Testis (tissue), 3 donors: ENCODE results near the gene PPM1H. TPM values are rescaled to one million over a fixed set of nuclear protein-coding genes. Genes with fewer than 3 reads are reported as not detected.
"Not testable (repeated sequence)": the region's sequence is repeated elsewhere in the genome, so short reads cannot be mapped to it uniquely, and the experiment has no call there.

Source experiments
- DNase-seq: peaks from one replicate; pipeline ENCODE4 v3.0.0-alpha.2; 2019
- H3K27ac ChIP-seq, 2 donors: fragments of 200-600 bp; sonication (generic); one replicate each; pipeline ENCODE4 v1.5.1; 2019
- H3K27me3 ChIP-seq: fragments of 200-600 bp; sonication (generic); one replicate; pipeline ENCODE4 v1.5.1; 2019
- H3K36me3 ChIP-seq: fragments of 200-600 bp; sonication (generic); one replicate; pipeline ENCODE4 v1.5.1; 2017; ENCODE audit warnings: low read depth; ENCODE audit errors: missing control alignments
- H3K4me1 ChIP-seq: fragments of 200-600 bp; sonication (generic); one replicate; pipeline ENCODE4 v1.5.1; 2019
- H3K4me3 ChIP-seq, 2 donors: fragments of 200-600 bp; sonication (generic); one replicate each; pipeline ENCODE4 v1.5.1; 2017 to 2019
- H3K9me3 ChIP-seq: fragments of 200-600 bp; sonication (generic); one replicate; pipeline ENCODE4 v1.5.1; 2017
- POLR2A ChIP-seq: fragments of 450-650 bp; IDR thresholded peaks from one replicate; pipeline ENCODE4 v1.6.1; 2017; ENCODE audit warnings: antibody characterized with exemption, mild to moderate bottlenecking, moderate library complexity
- WGBS, 2 donors: methylation state at CpG; one replicate each; pipeline ENCODE4 v1.1.5; 2018; 5-methylcytosine and 5-hydroxymethylcytosine counted together
- intact Hi-C: fragments of 100-400 bp; cut with DNase I; formaldehyde crosslinking; loops from one replicate; pipeline ENCODE4 v1.15.1; 2023; ENCODE audit warnings: low total_unique reads
- polyA plus RNA-seq: library from polyadenylated mRNA; stranded (reverse); fragments of 350-450 nt; fragmentation: Illumina TruSeq; extraction: RNeasy Lipid Tissue Mini Kit (QIAGEN cat#74804); gene quantifications from one replicate; pipeline ENCODE4 v1.2.3, GENCODE V29; 2014; ENCODE audit warnings: low read depth, low replicate concordance; ENCODE audit not compliant: insufficient read depth
- total RNA-seq, 2 donors: library from RNA; depleted of rRNA; stranded (reverse); fragments of >200 nt; gene quantifications; one replicate each; pipeline ENCODE4 v1.2.3, GENCODE V29; 2016
- TF ChIP-seq, protein P1 (sequence below), 3 experiments: fragments of 450-650 bp in 2 of 3; fragments of 200-600 bp in 1 of 3; sonication (generic) in 1 of 3; IDR thresholded peaks; one replicate each; pipeline ENCODE4 v1.5.1; 2016 to 2019; ENCODE audit warnings: antibody characterized with exemption in 3 of 3, mild to moderate bottlenecking in 2 of 3, moderate library complexity in 1 of 3

The PPM1H gene
- total and polyA plus RNA-seq, 3 donors from 2014 or later: 2.5 to 9.1 (median 2.7) TPM

DNA sequence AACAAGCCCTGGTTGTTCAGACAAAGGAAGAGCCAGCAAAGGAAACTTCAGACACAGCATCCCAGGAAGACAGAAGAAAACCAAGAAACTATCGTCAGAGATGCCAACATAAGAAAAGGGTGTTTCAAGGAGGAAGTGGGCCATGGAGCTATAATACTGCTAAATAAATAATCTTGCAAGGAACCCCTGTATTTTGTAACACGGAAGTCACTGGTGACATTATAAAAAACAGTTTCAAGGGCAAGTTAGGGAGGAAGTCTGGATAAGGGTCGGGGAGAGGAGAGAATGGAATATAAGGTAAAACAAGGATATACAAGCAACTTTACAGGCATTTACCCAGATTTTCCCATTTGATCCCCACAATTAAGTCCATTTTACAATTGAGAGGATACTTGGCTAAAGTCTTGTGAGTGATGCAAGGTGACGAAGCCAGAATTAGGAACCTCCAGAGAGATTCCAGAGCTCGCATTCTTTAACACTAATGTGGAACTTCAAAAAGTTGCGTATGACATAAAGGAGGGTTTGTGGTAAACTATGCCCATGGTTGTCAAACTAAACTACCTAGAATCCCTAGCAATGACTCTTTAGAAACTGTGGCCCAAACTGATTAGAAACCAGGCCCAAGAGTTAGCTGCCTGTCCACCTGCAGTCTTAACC, 46.4 kb downstream of the PPM1H start:
- Histone ChIP-seq H3K9me3 (no peaks in the 10 kb centered on the region), H3K27me3 (no peaks in the 10 kb centered on the region), H3K4me3 (no peak overlapping the region), H3K36me3 (no peaks in the 10 kb centered on the region), H3K4me1 (no peaks in the 10 kb centered on the region), H3K27ac (no peak overlapping the region)
- TF ChIP-seq, protein P1, sequence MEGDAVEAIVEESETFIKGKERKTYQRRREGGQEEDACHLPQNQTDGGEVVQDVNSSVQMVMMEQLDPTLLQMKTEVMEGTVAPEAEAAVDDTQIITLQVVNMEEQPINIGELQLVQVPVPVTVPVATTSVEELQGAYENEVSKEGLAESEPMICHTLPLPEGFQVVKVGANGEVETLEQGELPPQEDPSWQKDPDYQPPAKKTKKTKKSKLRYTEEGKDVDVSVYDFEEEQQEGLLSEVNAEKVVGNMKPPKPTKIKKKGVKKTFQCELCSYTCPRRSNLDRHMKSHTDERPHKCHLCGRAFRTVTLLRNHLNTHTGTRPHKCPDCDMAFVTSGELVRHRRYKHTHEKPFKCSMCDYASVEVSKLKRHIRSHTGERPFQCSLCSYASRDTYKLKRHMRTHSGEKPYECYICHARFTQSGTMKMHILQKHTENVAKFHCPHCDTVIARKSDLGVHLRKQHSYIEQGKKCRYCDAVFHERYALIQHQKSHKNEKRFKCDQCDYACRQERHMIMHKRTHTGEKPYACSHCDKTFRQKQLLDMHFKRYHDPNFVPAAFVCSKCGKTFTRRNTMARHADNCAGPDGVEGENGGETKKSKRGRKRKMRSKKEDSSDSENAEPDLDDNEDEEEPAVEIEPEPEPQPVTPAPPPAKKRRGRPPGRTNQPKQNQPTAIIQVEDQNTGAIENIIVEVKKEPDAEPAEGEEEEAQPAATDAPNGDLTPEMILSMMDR (IDR thresholded peaks at IDR 0.05): no peak
- TF ChIP-seq POLR2A: no peak
- 81 to 87% methylated on average over 6 of the region's 6 CpGs for WGBS, 2 donors
- intact Hi-C loops: no loop called here
- DNase-seq: no peak

DNA sequence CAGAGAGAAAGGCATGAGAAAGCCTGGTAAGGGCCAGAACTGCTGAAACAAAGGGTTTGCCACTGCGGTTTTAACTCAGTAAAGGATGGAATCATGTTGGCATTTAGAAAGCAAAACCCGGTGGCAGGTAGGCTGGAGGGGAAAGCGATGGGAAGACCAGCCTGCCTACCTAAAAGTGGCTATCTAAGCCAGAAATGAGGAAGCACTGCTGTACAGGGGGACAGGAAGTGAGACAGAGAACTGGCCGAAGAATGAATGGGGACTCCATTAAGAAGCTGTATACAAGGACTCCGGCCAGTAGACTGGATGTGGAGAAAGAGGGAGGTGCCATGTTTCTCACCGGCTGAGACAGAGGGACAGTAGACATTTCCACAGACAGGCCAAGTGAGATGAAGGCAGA, 48.2 kb downstream of the PPM1H start:
- TF ChIP-seq, protein P1 (IDR thresholded peaks at IDR 0.05): no peak
- TF ChIP-seq POLR2A: no peak
- H3K4me1 ChIP-seq: no peaks in the 10 kb centered on the region

DNA sequence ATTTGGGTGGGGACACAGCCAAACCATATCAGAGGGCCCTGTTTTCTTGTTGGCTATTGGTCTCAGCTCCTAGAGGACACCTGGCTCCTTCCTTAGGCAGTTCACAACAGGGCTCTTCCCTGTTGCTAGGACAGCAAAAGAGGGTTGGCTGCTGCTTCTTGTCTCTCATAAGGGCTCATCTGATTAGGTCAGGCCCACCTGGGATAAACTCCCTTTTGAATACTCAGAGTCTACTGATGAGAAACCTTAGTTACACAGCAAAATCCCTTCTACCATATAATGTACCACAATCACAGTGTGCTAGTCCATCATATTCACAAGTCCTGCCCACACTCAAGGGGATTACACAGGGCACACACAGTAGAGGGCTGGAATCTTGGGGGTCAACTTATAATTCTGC, 49.7 kb downstream of the PPM1H start:
- DNase-seq: no peak
- intact Hi-C loops: no loop called here
- TF ChIP-seq, protein P1 (IDR thresholded peaks at IDR 0.05): no peak
- no peak for TF ChIP-seq POLR2A
- Histone ChIP-seq H3K27me3 (no peaks in the 10 kb centered on the region), H3K36me3 (no peaks in the 10 kb centered on the region), H3K4me3 (no peak overlapping the region), H3K4me1 (no peaks in the 10 kb centered on the region), H3K9me3 (no peaks in the 10 kb centered on the region), H3K27ac (no peak overlapping the region)

More for the DNA sequence above, 48.2 kb downstream of the PPM1H start:
- no peak overlapping the region for H3K27ac ChIP-seq
- WGBS, 2 donors: 91 to 96% methylated on average over 6 of the region's 6 CpGs
- no peaks in the 10 kb centered on the region for H3K27me3 ChIP-seq
- intact Hi-C loops: no loop called here
- H3K4me3 ChIP-seq: no peak overlapping the region
- H3K9me3 ChIP-seq: no peaks in the 10 kb centered on the region
- no peak for DNase-seq
- no peaks in the 10 kb centered on the region for H3K36me3 ChIP-seq

DNA sequence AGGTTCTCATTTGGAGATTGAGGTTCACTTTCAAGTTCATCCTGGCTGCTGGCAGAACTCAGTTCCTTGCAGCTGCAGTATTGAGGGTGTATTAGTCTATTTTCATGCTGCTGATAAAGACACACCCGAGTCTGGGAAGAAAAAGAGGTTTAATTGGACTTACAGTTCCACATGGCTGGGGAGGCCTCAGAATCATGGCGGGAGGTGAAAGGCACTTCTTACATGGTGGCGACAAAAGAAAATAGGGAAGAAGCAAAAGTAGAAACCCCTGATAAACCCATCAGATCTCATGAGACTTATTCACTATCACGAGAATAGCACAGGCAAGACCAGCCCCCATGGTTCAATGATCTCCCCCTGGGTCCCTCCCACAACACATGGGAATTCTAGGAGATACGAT, 50.1 kb downstream of the PPM1H start:
- H3K9me3 ChIP-seq, H3K4me3 ChIP-seq, DNase-seq, H3K27me3 ChIP-seq, H3K27ac ChIP-seq, intact Hi-C loops, H3K36me3 ChIP-seq, H3K4me1 ChIP-seq: not testable (repeated sequence)
- WGBS, 2 donors: 79 to 93% methylated on average over 5 of the region's 5 CpGs

DNA sequence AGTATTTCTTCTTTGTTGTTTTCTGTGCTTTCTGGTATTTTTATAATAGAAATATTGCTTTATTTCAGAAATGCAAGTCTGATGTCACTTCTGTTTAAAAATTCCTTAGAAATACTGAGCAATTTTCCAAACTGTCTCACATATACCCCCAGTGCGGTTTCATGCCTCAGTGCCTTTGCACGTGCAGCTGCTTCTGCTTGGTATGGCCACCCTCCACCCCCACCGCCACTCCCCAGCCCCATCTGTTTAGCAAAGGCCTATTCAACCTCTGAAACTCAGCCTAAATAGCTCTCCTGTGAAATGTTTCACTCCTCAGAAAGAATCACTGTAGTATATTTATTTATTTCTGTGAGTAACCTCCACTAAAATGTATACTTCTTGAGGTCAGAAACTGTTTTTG, 52.3 kb downstream of the PPM1H start:
- Histone ChIP-seq H3K27ac (no peak overlapping the region), H3K4me3 (no peak overlapping the region), H3K36me3 (no peaks in the 10 kb centered on the region), H3K4me1 (no peaks in the 10 kb centered on the region), H3K9me3 (no peaks in the 10 kb centered on the region), H3K27me3 (no peaks in the 10 kb centered on the region)
- 89 to 92% methylated on average over 3 of the region's 3 CpGs for WGBS, 2 donors
- intact Hi-C loops: no loop called here
- DNase-seq: no peak
- TF ChIP-seq, protein P1 (IDR thresholded peaks at IDR 0.05): no peak
- TF ChIP-seq POLR2A: no peak
